Measurements from ENCODE around the gene ADSS2.
"Not testable (repeated sequence)": the region's sequence is repeated elsewhere in the genome, so short reads cannot be mapped to it uniquely, and the experiment has no call there.

The ADSS2 gene

DNA sequence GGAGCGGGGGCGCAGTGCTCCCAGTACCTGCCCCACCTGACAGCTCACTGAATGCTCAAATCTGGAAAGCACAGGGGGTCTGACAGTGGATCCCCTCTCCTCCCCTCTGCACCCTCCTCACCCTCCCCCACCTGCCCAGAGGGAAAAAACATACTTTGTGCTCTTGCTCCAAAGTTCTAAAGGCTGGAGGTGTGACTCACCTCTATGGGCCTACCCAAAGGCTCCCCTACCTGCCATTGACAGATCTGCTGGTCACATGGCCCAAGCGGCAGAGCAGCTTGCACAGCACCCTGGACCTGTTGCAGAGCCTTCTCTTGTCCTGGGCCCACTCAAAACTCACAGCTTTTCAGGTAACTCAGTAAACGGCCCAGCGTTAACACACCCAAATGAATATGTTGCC is 55.7 kb downstream of the ADSS2 start:
- no peak for DNase-seq (ENCODE audit: low read depth)

DNA sequence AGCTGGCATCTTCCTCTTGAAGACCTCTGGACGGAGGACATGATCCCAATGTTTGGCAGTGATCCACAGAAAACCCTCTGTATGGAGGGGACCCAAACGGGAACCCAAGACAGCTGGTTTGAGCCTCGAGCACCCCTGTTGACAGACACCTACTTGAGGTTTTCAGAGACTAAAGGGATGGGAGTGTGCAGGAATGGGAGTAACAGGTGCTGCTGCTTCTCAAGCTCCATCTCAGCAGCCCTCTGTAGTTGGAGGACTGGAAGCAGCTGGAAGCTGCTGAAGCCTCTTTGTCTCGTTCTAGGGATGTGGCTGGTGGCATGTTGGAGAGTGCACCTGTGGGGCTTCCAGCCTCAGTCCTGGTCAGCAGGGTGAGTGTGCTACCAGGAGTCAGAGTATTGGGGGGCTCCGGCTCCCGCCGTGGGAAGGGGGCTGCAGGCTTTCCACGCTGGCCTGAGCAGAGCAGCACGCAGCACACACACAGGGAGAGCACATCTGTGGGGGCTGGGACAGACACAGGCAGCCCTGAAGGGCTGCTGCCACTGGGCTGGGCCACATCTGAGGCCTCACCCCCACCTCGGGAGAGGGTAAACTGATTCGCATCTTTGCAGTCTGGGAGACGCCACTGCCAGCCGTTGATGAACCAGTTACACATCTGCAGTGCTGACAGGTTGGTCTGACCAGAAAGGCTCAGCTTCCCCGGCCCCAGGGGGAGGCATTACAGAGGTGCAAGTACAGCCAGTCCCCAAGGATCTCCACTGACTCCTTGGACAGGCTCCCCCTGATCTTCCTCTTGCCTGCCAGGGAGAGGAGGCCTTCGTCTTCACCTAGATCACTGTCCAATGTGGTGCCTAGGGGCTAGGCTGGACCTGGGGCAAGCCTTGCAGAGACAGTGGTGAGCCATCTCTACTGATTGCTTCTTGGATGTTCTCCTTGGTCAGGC is 56.6 kb downstream of the ADSS2 start:
- DNase-seq (ENCODE audit: low read depth), result no peak

DNA sequence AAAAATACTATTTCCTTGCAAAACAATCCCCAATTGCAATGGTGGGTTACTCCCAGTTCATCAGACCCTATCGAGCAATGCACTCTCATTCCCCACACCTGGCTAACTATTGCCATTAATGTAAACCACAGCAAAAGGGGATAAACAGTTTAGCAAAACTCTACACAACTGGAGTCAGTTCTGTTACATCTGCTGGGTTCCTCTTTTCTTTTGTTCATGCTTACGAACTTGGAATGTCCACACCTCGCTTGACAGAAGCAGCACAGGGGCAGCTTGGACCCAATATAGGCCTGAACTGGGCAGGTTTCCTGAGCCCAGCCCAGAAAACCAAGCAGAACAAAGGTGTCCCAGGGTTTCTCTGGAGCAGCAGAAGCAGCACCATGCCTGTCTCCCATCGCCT is 57.4 kb downstream of the ADSS2 start:
- DNase-seq (ENCODE audit: low read depth), result no peak

DNA sequence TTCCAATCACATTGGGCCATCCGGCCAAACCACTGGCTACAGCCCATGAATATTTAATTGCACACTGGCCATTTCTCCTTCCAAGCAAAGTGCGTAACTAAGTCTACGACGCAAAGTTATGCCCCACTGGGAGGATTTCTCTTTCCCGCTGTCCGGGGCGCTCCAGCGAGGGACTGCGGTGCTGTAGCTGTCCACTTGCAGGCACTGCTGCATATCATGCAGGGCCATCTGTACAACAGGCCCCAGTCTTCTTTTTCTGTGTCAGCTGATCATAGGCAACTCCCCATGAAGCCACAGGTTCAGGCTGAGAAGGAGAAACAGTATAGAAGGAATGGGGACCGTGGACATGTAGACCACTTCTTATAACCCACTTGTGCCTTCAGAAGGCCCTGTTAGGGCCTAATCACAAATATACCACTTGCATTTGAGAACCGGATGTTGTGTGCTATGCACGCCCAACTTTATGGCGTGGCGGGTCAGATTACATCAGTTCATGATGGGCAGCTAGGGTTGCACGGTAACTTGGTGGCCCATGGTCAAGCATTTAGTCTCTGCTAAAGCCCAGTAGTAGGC is 58.0 kb downstream of the ADSS2 start:
- no peak for DNase-seq (ENCODE audit: low read depth)

DNA sequence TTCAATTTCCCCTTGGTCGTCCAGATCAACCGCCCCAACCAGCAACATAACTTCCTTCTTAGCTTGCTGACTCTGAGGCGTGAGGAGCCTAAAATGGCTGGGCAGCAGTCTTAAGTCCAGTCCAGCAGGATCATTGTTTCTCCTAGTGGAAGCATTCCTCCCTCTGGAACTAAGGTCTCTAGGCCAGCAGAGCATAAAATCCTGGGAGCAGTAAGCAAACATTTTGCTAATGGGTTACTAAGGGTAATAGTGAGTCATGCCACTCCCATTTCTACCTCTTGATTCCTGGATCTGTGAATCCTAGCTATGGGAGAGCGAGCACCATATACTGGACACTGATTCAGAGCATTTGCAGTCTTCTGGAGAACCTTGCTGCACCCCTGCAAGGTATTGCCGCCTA is 59.9 kb downstream of the ADSS2 start:
- no peak for DNase-seq (ENCODE audit: low read depth)

DNA sequence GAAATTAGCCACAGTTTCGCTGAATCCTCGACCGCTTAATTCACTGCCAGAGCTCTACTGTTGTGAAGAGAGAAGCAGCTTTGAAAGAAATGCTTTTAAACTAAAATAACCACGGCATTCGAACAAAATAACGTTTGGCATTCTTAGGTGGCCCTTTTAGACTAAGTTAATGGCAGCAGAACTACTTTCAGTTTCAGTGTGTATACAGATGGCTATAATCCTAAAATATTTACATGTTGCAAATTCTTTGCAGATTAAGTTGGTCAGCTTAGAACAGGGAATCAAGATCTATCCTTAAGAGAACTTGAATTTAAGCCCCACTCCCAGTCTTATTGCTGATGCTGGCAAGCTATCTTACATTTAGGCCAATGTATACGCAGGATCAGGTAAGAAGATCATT is 62.7 kb downstream of the ADSS2 start:
- no peak for DNase-seq (ENCODE audit: low read depth)

DNA sequence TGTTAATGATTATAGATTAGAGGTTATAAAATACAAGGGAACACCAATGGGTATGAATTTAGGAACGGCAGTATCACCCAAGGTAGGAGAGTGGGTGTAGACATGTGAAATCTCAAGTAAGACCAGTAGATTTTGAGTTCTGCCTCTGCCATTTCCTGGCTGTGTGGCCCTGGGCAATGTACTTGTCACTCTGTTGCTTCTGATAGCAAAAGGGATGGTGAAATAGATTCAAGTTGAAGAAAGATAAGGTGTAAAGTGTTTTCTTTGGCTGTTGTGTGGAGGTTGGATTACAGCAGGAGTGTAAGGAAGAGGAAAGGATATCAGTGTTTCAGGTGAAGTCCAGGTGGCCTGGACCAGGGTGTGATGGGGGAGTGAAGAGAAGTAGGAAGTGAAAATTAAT is 64.3 kb downstream of the ADSS2 start:
- DNase-seq (ENCODE audit: low read depth), result no peak

DNA sequence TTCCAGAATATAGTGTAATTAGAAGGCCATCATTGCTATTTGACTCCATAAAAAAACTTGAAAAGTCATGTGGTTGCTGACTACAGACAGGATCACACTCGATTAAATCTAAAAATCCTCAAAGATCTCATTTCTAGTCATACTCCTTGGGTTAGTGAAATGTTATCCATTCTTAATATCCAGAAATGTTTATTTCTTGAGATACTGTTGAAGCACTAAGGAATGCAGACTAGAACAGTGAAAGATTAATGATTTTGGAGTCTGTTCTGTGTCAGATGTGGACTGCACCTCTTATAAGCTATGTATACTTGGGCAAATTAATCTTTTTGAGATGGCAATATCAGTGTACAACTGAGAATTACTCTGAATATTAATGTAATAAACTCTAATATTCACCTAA is 65.1 kb downstream of the ADSS2 start:
- no peak for DNase-seq (ENCODE audit: low read depth)

DNA sequence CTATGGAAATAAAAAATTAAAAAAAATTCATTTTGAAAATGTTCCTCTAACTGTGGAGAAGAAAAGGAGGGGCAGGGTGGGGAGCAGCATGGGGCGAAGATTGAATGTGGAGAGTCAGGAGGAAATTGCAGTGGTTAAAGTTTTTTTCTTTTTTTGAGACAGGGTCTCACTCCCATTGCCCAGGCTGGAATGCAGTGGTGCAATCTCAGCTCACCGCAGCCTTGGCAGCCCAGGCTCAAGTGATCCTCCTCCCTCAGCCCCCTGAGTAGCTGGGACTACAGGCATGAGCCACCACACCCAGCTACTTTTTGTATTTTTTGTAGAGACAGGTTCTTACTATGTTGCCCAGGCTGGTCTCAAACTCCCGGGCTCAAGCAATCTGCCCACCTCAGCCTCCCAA is 67.6 kb downstream of the ADSS2 start:
- no peak for DNase-seq (ENCODE audit: low read depth)

DNA sequence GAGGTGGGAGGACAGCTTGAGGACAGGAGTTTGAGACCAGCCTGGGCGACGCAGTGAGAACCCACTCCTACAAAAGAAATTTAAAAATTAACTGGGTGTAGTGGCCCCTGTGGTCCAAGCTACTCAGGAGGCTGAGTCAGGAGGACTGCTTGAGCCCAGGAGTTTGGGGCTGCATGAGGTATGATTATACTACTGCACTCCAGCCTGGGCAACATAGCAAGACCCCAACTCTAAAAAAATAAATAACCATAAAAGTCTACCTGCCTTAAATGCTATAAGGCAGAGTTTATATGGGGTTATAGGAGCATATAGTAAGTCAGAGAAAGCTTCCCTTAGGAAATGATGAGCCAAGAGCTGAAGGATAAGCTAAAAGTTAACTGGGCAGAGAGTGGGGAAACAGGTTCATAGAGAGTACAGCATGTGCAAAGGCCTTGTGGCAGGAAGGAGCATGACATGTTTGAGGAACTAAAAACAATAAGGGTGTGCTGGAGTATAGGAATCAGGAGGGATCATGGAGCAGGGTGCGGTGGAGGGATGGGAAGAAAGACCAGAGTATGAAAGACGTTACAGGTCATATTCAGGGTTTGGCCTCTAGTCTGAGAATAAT is 68.3 kb downstream of the ADSS2 start:
- DNase-seq (ENCODE audit: low read depth), result no peak

DNA sequence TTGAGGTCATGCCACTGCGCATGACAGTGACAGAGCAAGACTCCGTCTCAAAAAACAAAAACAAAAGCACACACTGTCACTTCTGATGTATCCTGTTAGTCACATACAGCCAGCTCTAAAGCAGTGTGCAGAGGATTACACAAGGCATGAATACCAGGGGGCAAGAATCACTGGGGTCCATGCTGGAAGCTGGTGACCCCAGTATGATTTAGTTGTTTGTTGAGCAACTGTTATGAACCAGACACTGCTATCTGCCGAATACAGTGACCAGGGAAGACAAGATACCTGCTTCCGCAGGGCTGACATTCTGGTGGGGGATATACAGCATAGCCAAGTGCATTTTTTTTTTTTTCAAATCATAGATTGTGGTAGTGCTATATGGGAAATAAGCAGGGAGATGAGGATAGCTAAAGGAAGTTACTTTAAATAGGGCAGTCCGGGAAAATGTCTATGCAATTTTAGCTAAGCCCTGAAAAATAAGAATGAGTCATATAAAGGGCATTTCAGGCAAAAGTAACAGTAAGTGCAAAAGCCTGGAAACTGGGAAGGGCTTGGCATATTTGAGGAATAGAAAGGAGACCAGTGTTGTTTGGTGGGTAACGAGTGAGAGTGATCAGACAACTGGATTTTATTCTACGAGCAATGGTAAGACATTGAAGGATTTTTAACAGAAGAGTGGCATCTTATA is 69.7 kb downstream of the ADSS2 start:
- DNase-seq (ENCODE audit: low read depth), result no peak

DNA sequence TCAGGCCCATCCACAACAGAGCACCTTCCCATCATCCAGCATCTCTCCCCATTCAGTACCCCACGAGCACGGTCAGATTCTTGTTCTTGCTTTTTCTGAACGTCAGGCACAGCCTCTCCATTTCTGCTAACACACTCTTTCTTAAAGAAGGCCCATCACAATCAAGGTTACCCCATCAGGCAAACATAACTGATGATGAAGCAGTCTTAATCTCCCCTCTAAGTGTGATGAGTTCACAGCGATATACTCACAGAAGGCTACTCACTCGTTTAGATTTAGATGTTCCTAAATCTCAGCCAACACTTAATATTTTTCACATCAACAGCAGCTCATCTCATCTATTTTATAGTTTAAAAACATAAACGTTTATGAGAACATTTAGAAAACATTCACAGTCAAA is 75.6 kb downstream of the ADSS2 start:
- no peak for DNase-seq (ENCODE audit: low read depth)

DNA sequence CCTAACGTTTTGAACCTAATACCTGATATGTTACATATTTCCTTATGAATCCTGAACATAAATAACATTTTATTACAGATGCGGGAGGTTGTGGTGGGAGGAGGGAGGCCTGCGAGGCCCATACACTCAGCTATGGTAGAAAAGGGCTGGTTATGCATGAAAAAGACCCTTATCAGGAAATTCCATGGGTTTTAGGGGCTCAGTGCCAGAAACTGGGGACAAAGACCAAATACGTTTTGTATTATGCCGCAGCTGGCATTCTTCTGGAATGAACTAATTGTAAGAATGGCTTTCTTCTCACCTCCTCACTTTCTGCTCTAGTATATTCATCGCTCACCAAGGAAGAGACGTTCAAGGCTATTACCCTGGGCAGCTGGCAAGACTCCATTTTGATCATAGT is 76.7 kb downstream of the ADSS2 start:
- DNase-seq (ENCODE audit: low read depth), result no peak

DNA sequence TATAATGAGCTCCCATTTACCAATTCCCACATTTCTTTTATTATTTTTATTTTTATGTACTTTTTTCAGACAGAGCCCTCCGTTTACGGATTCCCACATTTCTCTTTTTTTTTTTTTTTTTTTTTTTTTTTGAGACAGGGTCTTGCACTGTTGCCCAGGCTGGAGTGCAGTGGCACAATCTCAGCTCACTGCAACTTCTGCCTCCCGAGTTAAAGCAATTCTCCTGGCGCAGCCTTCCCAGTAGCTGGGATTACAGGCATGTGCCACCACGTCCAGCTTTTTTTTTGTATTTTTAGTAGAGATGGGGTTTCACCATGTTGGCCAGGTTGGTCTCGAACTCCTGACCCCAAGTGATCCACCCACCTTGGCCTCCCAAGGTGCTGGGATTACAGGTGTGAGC is 77.2 kb downstream of the ADSS2 start:
- DNase-seq (ENCODE audit: low read depth), result not testable (repeated sequence)

DNA sequence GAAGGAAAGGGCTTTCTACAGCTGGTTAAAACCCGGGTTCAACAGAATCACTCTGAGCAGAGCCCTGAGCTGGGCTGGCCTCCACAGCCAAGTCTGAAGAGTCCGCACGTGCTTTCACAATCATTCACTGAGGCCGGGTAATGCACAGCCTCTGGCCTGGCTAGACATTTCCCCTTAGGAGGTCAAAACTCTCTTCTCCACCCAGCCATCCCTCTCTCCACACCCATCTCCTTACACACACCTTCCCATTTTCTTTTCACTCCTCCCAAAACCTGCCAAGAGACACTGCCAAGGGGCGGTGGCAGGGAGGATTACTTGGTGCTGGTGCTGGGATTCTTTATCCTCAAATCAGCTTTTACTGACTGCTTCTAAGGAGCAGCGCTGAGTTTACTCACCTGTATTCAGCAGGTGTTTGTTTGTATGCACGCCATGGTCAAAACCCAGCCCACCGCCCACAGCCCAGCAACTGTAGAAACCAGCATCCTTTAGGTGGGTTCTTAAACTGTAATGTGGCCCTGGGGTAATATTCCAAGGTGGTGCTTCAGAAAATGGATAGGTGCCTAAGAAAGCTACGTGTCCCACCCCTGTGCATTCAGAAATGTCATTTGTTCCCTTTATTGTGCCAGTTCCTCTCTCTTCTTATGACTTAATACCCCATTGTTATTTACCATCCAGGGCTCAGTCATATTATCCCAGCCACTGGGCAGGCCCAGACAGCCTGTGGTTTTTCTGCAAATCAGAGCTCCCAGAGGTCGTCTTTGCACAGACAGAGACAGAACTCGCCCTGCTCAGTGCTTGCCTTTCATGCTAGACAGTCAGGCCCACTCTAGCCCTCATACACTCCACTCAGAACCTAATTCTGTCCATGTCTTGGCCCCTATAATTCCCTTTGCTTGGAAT is 80.2 kb downstream of the ADSS2 start:
- no peak for DNase-seq (ENCODE audit: low read depth)

DNA sequence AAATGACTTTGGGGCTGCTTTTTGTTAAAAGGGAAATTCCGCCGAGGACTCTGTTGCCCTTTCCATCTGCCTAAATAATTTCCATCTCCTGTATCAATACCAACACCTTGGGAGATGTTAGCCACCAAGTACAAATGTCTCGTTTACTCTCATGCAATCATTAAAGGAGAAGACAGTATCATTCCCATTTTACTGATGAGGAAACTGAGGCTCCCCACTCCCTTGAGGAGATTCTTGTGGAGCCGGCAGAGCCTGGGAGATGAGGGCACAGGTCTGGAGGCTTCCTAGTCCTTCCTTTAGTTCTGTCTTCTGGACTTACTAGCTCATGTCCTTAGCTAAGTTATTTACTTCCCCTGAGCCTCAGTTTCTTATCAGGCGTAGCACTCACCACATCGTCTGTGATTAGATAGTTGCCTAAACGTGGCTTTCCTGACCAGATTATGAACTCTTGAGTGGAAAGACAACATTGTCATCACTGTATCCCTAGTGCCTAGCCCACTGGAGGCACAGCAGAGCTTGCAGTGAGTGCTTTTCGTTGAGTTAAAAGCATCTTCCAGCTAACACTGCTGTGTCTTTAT is 81.6 kb downstream of the ADSS2 start:
- DNase-seq (ENCODE audit: low read depth), result no peak

DNA sequence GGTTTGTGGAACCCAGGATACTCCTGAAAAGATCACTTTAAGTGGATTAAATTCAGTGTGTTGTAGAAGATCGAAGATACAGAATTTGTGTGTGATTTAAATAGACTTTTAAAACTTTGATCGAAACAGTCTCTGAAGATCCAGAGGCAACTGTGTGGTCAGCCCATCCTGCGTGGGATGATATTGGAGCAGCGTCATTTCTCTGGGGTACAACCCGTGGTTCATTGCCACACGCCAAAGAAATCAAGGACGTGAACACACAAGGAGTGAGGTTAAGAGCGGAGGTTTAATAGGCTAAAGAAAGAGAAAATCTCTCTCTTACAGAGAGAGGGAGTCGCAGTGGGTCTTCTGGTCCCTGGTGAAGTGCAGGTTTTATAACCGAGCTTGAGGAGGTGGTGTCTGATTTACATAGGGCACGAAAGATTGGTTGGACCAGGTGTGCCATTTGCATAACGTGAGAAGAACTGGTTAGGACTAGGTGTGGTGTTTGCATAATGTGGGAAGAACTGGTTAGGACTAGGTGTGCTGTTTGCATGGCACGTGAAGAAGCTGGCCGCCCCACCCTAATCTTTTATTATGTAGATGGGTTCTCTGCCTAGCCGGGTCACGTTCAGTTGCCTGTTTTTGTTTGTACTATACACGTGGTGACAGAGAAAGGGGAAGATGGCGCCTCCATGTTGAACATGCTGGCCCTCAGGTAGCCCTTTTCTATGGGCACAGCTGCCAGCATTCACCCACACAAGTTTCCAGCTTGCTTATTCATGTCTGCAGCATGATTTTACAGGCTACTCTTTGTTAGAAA is 82.3 kb downstream of the ADSS2 start:
- DNase-seq (ENCODE audit: low read depth), result no peak

DNA sequence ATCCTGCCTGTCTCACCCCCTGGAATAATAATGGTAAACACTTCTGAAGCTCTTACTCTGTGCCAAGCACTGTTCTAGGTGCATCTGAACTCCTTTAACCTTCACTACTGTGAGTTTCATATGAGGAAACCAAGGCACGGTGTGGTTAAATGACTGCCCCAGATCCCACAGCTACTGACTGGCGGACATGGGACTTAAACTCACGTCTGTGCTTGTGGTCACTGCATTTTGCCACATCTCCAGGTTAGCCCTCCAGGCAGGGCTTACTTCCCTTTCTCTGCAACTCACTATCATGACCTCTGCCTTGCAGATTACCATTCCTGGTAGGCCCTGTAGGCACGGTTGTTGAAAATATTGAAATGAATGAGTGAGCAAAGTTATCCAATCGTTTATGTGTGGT is 83.4 kb downstream of the ADSS2 start:
- no peak for DNase-seq (ENCODE audit: low read depth)

DNA sequence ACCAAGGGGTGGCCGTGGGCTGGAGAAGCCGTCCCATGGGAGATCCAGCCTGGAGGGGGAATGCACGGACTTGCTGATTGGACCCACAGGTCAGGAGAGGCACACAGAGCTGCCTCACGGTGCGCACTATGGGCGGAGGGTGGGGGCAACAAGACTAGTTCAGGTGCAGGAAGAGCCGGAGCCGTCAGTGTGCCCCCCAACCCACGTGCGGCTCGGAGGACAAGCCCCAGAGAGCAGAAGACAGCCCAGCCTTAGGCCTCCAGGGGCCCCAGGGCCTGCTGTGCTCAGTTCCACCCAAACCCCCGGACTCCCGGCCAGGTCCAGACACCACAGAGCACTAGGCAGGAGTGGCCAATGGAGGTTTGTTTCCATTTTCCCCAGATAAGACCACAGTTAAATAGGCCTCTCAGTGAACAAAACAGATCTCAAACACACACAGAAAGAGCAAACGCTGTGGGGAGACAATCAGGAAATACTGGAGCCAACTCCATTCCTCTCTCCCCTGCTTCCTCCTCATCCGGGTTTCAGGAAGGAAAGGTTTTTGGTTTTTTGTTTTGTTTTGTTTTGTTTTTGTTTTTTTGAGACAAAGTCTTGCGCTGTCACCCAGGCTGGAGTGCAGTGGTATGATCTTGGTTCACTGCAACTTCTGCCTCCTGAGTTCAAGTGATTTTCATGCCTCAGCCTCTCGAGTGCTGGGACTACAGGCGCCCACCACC is 84.2 kb downstream of the ADSS2 start:
- DNase-seq (ENCODE audit: low read depth), result no peak

DNA sequence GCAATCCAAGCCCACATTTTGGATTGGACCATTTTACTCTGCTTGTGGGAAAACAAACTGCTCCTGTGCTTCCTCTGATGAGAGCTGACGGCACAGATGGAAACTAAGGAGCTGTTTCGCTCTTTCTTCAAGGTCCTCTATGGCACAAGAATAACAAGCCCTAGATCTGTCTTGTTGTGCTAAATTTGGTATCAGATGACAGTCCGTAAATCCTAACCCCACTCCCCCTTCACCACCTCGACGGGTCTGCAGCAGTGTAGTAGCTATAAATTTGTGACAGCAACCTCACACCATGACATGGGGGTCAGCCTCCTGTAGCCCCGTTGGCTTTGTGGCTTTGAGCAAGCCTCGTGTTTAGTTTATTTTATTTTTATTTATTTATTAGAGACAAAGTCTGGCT is 85.9 kb downstream of the ADSS2 start:
- no peak for DNase-seq (ENCODE audit: low read depth)
